ENCODE data around the gene AGBL4.

DNA sequence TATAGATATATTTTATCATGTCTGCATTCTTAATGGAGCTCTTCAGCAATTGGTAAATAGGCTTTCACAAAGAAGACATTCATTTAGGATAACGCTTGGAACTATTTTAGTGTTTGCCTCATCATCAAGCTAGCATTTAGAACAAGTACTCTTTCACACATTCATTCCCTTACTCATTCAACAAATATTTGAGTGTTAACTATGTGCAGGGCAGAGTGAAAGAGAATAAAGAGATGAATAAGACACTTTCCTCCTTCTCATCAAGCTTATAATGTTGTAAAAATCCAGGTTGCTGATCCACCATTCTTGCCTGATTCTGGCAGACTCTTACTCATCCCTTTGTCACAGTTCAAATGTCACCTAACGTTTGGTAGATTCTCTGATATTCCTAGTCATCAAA, 860.7 kb downstream of the AGBL4 start:
- TF ChIP-seq, protein P1, sequence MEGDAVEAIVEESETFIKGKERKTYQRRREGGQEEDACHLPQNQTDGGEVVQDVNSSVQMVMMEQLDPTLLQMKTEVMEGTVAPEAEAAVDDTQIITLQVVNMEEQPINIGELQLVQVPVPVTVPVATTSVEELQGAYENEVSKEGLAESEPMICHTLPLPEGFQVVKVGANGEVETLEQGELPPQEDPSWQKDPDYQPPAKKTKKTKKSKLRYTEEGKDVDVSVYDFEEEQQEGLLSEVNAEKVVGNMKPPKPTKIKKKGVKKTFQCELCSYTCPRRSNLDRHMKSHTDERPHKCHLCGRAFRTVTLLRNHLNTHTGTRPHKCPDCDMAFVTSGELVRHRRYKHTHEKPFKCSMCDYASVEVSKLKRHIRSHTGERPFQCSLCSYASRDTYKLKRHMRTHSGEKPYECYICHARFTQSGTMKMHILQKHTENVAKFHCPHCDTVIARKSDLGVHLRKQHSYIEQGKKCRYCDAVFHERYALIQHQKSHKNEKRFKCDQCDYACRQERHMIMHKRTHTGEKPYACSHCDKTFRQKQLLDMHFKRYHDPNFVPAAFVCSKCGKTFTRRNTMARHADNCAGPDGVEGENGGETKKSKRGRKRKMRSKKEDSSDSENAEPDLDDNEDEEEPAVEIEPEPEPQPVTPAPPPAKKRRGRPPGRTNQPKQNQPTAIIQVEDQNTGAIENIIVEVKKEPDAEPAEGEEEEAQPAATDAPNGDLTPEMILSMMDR (IDR thresholded peaks at IDR 0.05), result no peak
- TF ChIP-seq EP300 (IDR thresholded peaks at IDR 0.05), result no peak
